GM21447 (cell line): Measurements from ENCODE around the gene RPL10A.

Experiments used
- ATAC-seq: cut with Tn5 transposase; IDR thresholded peaks from one replicate; pipeline ENCODE4 v1.9.1; 2021; ENCODE audit not compliant: unreplicated experiment

RPL10A gene

DNA sequence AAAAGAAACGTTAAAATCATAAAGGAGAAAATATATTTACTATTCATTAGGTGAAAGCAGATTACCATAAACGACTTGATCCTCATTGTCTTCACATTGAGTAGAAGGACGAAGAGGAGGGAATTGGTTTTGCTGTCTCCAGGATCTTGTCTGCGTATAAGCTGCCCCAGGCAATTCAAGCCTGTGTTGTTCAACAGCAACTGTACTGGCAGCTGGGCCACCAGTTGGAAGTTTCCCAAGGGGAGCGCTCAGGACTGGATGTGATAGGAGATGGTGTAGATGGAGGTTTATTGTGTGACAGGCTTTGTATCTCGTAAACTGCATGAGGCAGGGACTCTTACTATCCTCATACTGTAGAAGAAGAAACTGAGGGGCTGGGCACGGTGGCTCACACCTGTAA is 20.0 kb upstream of the RPL10A start:
- no peak for ATAC-seq

DNA sequence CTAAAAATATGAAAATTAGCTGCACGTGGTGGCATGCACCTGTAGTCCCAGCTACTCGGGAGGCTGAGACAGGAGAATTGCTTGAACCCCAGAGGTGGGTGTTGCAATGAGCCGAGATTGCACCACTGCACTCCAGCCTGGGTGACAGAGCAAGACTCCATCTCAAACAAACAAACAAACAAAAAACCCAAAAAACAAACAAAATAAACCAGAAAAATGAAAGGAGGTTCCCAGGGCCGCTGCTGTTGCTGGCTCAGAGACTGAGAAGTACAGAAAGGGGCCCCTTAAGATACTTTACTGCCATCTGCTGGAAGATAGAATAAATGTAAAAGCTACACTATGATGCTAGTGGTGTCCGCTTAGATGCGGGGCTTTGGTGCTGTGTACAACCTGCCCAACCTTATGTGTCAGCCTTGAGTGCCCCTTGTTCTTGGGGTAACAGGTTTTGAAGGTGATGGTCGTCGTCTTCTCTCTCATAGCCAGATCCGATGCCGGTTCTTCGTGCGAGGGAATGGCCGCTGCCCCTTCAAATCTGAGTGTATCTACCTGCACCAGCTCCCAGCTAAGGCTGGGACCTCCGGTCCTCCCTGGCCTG is 18.8 kb upstream of the RPL10A start:
- no peak for ATAC-seq

DNA sequence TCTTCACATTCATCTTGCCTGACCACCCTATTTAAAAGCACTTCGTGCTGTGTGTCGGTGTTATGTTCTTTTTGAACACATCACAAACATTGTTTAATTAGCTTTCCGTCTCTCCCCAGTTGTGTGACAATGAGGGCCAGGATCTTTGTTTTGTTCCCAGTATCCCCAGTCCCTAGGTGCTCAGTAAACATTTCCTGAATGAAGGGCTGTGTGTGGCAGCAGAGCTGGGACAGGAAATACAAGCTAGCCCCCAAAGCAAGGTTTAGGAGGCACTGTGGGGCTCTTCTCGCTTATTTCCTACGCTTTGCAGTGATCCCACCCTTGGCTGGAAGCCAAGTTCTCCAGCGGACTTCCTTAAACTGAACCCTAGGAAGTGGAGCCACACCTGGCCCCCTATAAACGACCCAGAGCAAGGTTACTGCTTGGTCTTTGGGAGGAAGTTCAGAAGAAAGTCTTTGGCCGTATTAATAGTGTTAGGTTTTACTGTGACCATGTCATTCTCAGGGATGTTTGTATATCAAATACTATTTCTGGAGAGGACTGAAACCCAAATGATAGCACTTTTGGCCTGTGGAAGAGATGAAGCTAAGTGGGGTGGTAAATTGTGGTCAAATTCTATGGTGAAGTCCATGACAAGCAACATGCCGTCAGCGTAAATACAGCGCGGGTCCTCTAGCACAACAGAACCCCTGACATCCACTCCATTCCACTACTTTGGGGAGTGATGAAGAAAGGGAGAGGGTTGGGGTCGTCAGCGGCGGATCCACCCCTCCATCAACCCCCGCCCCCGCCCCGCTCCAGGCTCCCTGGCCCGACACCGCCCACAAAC is 16.6 kb upstream of the RPL10A start:
- ATAC-seq = no peak

DNA sequence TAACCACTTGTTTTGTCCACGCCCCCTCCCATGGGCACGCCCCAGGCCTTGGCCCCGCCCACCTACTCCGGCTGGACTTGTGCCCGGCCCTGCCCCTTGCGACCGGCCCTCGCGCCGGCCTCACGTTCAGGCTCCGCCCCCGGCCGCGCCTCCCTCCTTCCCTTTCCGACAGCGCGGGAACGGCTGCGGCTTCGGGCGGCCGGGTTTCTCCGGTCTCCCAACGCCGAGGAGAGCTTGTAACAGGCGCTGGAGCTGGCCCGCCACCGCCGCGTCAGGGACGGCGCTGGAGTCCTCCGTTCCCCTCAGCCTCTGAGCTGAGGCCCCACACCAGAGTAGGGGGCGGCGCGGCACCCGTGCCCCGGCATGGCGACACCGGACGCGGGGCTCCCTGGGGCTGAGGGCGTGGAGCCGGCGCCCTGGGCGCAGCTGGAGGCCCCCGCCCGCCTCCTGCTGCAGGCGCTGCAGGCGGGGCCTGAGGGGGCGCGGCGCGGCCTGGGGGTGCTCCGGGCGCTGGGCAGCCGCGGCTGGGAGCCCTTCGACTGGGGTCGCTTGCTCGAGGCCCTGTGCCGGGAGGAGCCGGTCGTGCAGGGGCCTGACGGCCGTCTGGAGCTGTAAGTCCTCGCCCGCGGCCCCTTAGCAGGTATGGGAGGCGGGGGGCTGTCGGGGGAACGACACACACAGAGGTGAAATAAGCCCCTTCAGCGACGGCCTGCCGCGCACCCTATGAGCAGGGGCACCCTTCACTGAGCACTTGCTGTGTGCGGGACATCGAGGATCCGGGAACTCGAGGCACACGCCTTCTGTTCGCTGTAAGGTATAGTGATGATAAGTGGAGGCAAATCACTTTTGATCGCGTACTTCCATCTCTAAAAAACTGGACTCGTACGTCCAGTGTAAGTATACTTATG is 15.8 kb upstream of the RPL10A start, which contains the start of gene FANCE:
Gene FANCE (plus strand): TSS at position 156 of the 908 bp plus-strand sequence. CDS start 208 bp downstream, at position 364.
- peak; percentile 84 for ATAC-seq

DNA sequence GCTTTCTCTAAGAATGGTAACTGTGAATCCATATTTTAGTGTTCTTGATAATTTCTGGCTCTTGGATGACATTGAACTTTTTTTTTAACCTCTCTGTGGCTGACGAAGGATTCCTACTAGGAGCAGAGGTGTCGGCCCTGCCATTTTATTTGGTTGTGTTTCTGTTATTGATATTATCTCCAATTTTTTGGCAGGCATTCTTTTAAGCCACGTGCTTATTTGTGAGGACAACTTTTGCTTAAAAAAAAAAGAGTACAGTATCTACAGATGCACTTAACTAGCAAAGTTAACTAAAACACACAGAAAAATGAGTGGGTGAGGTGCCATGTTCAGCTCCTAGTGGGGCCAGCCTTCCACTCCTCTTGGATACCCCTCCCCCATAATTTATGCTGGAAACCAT is 15.0 kb upstream of the RPL10A start:
- ATAC-seq = no peak

DNA sequence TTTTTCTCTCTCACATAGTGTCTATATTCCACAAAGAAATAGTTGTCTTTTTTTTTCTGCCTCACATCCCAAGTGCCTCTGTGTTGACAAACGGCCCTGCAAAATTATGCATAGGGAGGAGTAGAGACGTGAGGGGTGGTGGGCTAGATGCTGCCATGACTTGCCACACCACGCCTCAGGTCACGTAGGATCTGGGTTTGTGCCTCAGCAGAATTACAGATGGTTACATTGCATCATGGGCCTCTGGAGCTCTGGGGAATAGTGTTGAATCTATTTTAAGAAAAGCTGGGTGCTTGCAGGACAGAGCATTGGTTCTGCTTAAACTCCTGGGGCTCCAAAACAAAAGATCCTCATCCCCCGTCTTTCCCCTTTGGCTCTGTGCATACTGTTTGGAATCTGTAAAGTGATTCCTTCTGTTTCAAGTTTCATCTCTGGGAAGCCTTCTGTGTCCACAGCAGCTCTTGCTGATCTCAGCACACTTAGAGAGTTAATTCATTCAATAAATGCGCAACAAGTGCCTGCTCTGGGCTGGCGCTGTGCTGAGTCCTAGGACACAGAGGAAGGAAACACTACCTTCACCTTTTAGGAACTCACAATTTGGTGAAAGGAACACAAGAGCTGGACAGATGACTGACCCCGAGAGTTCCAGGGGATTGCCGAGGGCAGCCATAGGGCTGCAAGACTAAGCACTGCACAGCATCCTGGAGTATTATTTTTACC is 13.7 kb upstream of the RPL10A start:
- ATAC-seq = no peak

DNA sequence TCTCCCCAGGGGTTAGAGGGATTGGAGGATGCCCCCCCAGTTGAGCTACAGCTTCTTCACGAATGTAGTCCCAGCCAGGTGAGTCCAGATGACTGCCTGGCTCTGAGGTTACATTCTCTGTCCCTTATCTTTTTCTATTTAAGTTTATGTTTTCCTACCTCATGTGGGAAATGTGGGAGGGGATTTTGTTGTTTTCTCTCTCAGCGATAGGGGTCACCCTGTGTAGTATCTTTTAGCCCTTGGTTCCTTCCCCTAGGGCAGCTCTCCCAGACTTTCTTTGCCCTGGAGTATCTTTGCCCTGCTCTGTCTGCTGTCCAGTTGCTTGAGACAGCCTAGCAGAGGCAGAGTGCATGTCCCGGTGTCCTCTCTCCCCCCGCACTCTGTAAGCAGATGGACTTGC is 10.3 kb upstream of the RPL10A start:
- ATAC-seq = no peak

DNA sequence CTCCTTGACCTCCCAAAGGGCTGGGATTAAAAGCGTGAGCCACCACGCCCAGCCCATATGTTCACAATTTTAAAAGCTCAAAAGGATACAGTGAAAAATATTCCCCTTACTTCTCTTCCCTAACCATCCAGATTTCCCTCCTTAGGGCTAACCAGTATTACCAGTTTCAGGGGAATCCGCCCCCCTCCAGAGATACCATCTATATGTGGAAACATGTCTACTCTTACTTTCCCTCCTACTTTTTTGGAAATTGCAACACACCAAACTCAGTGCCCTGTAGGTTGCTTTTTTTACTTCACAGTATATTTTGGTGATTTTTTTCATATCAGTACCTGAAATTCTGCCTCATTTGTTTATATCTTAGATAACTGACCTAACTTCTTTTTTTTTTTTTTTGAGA is 6.9 kb upstream of the RPL10A start:
- ATAC-seq = no peak

DNA sequence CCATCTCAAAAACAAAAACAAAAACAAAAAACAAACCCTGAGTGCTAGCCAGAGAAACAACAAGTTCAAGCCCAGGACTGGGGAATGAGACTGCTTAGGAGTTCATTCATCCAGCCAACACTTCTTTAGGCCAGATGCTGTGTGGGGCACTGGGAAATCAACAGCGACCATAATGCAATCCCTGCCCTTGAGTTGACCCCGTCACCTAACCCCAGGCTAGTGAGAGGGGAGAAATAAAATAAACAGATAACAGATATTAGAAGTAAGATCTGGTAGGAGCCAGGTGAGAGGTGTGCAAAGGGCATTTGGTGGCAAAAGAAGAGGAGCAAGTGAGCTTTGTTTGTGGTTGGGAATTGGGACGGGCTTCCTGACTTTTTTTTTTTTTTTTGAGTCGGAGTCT is 4.9 kb upstream of the RPL10A start:
- no peak for ATAC-seq

DNA sequence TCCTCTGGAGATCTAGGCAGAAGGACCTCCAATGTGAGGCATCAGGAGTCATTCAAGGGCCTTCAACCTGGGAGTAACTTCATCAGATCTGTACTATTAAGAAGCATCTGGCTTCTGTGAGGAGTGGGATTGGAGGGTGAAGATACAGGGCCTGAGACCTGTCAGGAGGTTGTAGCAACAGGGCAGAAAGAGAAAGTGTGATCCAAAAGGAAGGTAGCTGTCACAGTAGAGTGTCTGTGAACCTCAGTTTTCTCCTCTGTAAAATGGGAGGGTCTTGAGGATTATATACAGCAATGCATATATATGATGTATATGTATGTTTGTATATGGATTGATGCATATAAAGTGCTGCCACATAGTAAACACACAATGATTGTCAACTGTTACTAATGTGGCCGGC is 2.6 kb upstream of the RPL10A start:
- no peak for ATAC-seq

DNA sequence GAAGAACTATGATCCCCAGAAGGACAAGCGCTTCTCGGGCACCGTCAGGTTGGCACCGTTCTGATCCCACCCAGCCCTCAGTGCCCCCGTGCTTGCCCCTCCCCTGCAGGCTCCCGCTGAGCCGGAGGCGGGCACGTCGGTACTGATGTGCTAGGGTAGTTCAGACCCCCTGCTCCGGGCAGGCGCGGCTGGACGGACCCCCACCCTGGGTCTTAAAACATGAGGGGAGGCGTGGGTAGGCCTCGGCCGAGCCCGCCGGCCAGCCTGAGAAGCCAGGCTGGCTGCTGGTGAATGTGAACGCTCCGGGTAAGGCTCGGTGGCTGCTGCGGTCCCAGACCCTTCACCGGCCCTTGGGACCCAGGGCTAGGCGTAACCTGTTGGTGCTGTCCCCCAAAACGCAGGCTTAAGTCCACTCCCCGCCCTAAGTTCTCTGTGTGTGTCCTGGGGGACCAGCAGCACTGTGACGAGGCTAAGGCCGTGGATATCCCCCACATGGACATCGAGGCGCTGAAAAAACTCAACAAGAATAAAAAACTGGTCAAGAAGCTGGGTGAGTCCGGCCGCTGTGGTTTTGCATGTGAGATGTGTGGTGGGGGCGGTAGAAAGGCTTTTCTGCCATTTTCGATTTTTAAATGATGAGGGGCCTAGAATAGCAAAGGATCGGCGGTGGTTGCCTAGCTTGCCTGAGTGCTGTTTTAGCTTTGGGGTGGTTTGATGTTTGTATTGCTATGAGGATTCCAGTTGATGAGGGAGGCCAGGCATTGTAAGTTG is 964 bp downstream of the RPL10A start:
- ATAC-seq = no peak

DNA sequence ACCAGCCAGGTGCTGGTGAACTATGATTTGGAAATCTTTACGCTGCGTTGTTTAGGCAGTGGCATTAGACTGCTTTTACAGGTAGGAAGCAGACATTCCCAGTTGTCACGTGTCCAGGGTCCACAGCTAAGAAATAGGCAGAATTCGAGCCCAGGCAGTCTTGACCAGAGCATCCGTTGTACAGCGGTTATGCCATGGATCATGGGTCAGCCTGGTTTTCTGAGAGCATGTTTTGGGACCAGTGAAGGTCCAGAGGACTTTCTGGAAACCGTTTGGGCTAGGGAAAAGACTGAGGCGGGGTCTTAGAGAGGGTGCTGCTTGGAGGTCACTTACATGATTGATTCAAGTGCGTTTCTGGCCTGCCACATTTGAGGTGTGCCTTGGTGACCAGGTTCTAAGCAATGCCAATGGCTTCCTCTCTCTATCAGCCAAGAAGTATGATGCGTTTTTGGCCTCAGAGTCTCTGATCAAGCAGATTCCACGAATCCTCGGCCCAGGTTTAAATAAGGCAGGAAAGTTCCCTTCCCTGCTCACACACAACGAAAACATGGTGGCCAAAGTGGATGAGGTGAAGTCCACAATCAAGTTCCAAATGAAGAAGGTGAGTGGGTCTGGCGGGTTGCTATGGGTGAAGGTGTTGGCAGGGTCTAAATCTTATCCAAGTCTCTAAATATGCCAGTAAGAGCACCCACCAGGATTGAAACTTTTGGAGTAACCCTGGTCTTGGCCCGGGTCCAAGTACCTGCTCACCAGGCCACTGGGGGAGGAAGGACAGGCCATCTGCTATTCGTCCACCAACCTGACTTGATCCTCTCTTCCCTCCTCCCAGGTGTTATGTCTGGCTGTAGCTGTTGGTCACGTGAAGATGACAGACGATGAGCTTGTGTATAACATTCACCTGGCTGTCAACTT is 1.8 kb downstream of the RPL10A start:
- ATAC-seq = no peak

DNA sequence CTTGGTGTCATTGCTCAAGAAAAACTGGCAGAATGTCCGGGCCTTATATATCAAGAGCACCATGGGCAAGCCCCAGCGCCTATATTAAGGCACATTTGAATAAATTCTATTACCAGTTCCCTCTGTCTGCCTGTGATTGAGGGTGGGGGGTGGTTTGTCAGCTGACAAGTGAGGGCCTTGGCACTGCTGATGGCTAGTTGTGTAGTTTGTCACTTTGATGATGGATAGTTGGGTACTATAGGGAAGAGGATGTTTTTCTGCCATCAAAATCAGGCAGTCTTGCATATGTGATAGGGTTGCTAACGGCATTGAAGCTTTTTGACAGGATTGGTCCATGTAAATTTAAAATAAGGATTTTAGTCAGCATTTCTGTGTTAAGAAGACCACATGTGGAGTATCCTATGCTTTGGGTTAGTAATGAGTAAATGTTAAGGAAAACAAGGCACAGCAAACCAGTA is 2.5 kb downstream of the RPL10A start:
- no peak for ATAC-seq

DNA sequence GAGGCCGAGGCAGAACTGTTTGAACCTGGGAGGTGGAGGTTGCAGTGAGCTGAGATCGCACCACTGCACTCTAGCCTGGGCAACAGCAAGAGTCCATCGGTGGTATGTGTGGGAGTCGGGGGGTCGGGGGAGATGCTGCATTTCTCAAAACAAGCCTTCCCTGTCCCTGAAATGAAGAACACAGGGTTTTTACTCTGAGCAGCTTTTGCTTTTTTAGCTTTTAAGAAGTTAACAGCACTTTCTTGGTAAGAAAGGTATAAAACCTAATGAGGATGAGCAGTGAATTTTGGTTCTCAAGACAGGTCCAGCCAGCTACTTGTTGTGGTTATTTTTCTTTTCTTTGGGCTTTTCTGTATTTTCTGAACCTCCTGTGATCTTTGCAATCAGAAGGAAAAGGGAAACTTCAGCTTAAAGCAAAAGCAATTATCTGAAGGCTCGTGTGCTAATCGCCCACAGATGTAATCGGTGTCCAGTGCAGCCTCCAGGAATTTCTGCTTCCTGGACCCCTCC is 3.7 kb downstream of the RPL10A start:
- ATAC-seq = no peak

DNA sequence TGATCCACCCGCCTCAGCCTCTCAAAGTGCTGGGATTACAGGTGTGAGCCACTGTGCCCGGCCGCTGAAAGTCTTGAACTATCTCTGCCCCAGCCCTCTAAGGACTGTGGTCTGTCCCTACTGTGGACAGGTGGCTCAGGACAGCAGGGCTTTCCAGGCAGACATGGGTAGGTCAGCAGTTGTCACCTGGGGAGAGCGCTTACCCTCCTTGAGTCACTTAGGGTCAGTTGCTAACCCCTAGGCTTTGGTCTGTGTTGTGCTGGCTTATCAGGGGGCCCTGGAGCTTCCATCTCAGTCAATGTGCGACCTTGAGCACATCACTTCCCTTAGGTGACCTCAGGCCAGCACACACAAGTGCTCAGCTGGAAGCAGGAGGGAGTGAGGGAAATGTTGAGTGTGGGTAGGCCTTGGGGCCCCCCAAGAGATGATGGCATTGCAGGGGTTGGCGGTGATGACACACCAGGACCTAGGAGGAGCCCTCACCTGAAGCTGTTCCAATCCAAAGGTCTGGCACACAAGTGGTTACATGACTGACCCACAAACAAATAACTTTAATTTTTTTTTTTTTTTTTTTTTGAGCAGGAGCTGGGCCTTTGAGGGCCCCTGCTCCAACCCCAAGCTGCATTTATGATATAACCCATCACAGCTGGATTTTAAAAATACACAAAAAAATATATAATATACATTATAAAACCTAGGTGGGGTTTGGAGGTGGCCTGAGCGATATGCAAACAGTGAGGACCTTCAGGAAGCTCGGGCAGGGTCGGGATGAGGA is 5.1 kb downstream of the RPL10A start:
- no peak for ATAC-seq

DNA sequence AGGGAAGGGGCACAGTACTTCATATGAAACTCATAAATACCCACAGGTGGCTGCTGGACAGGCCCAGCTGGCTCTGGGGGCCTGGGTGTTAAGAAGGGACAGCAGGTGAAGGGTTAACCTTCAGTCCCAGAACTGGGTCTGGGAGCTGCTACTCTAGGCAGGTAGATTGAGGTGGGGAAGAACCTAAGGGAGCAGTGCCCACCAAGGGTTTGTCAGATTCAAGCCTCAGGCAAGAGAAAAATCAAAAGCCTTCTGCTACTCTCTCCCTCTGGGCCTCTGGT is 5.6 kb downstream of the RPL10A start:
- no peak for ATAC-seq

DNA sequence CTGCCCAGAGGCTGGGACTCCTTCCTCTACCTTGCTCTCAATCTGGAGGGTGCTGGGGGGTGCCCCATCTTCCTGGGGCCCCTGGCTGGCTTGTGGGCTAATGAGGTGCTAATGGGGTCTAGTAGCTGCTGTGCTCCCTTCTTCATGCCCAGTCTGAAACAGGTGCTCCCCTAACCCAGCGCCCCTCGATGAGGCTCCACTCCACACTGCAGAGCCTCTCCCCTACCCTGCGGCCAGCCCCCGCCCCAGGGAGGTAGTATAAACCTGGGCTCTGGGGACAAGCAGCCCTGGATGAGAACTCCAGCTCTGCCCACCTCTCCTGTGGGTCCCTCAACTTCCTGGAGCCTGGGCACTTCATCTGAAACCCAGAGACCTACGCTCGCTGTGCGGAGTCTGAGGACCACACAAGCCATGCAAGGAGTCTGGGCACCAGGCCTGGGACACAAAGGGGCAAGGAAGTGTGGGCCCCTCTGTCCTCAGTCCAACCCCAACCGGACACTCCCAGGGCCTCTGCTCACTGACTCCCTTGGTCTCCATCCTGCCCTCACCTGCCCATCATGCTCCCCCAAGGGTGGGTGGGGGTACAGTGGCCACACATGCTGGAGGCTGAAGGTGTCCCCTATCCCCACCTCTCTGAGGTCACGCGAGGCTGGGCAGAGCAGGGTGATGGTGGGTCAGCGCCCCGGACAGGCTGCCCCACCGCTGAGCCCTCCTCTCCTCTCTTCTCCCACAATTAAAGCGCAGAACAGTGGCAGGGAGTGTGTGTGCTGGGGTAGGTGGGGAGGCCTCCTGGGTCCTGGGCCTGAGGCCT is 6.1 kb downstream of the RPL10A start:
- ATAC-seq = no peak
